ENCODE measurements around the gene LAPTM5.

The LAPTM5 gene

DNA sequence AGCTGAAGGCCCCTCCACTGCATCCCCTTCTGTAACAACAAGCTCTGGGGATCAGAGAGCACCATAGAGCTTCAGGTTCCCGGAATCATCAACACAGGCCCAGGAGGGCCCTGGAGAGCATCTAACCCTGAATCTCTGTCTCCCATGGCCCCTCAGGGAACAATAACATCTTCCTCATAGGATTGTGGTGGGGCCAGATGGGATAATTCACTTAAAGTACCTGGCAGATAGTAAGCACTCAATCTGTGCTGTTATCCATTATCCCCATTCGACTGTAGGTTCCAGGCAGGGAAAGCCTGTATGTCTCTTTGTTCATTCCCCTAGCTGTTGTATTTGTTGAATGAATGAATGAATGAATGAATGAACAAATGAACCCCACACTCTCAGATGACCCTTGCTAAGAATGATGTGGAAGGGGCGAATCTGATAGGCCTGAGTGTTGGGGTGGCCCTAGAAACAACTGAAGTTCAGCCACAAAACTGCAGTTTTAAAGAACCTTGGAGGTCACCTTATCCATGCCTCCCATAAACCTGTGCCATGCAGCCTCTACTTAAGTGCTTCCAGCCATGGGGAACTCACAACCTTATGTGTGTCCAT lies 14.5 kb downstream of the LAPTM5 start:
- H3K36me3 ChIP-seq = no peaks in the 10 kb centered on the region
- no peak for DNase-seq
- H3K4me1 ChIP-seq = peaks cover 0 to under 1% (median 0%) of the 10 kb centered on the region in 4 donors
- intact Hi-C loops (cut with DNase I; ENCODE audit: low total_unique reads) = no loop called here
- peaks cover 0 to 12% of the 10 kb centered on the region in 2 donors for H3K27me3 ChIP-seq
- TF ChIP-seq, protein P1, sequence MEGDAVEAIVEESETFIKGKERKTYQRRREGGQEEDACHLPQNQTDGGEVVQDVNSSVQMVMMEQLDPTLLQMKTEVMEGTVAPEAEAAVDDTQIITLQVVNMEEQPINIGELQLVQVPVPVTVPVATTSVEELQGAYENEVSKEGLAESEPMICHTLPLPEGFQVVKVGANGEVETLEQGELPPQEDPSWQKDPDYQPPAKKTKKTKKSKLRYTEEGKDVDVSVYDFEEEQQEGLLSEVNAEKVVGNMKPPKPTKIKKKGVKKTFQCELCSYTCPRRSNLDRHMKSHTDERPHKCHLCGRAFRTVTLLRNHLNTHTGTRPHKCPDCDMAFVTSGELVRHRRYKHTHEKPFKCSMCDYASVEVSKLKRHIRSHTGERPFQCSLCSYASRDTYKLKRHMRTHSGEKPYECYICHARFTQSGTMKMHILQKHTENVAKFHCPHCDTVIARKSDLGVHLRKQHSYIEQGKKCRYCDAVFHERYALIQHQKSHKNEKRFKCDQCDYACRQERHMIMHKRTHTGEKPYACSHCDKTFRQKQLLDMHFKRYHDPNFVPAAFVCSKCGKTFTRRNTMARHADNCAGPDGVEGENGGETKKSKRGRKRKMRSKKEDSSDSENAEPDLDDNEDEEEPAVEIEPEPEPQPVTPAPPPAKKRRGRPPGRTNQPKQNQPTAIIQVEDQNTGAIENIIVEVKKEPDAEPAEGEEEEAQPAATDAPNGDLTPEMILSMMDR (IDR thresholded peaks at IDR 0.05) = no peak
- H3K9me3 ChIP-seq = no peaks in the 10 kb centered on the region
- H3K4me3 ChIP-seq = no peak overlapping the region
- H3K27ac ChIP-seq = no peak overlapping the region

DNA sequence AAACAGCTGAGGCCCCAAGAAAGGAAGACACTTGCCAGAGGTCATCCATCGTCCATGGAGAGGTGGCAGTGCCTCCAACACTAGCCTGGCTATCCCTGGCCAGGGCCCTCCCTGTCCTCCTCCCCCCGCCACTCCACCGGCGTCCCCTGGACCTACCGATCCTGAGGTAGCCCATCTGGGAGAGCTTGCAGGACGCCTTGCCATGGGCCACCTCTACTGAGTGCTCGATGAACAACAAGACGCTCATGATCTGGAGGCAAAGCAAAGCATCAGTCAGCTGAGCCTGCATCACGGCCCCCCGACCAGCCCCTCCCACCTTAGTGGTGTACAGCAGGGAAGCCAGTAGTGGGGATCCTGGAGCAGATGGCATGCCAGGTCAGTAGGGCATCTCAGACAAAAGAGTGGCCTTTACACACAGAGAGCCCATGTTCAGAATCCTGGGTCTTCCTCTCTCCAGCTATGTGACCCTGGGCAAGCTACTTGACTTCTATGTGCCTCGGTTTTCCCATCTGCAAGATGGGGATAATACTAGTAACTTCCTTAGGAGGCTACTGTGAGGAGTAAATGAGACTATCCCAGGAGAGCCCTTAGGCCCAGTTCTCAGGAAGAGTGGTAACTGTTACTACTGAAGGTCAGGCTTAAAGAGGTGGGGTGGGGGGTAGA lies 15.1 kb downstream of the LAPTM5 start:
- Histone ChIP-seq H3K27ac (no peak overlapping the region), H3K4me1 (no peaks in the 10 kb centered on the region)

DNA sequence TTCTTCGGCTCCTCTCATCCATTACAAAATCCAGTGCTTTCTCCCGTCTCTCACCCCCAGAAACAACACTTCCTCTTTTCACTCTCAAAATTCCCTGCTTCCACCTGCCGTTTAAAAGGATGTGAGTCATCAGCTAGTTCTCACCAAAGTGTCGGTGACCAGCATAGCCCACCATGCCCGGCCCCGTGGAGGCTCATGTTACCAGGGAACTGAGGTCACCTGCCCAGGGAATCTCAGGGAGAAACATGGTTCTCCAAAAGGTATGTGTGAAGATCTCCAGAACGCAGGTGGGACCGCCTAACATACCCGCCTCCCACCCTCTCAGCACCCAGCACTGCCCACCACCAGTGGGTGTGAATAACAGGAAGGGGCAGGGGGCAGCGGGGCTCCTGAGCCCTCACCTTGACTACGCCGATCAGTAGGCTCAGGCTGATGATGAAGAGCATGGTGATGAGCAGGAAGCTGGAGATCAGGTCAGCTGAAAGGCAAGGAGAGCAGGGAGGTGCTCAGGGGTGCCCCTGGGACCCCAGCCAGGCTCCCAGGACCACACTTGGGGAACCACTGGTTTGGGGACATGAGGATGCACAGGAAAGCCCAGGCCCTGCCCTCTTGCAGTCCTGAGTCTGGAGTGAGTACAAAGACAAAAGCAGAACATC lies 16.2 kb downstream of the LAPTM5 start:
- no peaks in the 10 kb centered on the region for H3K9me3 ChIP-seq
- H3K36me3 ChIP-seq = no peaks in the 10 kb centered on the region
- no peak overlapping the region for H3K4me3 ChIP-seq
- intact Hi-C loops (cut with DNase I; ENCODE audit: low total_unique reads) = no loop called here
- DNase-seq = no peak
- no peak overlapping the region for H3K27ac ChIP-seq
- peaks cover 0 to 12% of the 10 kb centered on the region in 2 donors for H3K27me3 ChIP-seq
- TF ChIP-seq, protein P1 (IDR thresholded peaks at IDR 0.05) = no peak
- H3K4me1 ChIP-seq = no peaks in the 10 kb centered on the region

More for the DNA sequence above, 15.1 kb downstream of the LAPTM5 start:
- H3K36me3 ChIP-seq = no peaks in the 10 kb centered on the region
- no peaks in the 10 kb centered on the region for H3K9me3 ChIP-seq
- no peak for DNase-seq
- intact Hi-C loops (cut with DNase I; ENCODE audit: low total_unique reads) = no loop called here
- TF ChIP-seq, protein P1 (IDR thresholded peaks at IDR 0.05) = no peak
- peaks cover 0 to 12% of the 10 kb centered on the region in 2 donors for H3K27me3 ChIP-seq
- H3K4me3 ChIP-seq = no peak overlapping the region

DNA sequence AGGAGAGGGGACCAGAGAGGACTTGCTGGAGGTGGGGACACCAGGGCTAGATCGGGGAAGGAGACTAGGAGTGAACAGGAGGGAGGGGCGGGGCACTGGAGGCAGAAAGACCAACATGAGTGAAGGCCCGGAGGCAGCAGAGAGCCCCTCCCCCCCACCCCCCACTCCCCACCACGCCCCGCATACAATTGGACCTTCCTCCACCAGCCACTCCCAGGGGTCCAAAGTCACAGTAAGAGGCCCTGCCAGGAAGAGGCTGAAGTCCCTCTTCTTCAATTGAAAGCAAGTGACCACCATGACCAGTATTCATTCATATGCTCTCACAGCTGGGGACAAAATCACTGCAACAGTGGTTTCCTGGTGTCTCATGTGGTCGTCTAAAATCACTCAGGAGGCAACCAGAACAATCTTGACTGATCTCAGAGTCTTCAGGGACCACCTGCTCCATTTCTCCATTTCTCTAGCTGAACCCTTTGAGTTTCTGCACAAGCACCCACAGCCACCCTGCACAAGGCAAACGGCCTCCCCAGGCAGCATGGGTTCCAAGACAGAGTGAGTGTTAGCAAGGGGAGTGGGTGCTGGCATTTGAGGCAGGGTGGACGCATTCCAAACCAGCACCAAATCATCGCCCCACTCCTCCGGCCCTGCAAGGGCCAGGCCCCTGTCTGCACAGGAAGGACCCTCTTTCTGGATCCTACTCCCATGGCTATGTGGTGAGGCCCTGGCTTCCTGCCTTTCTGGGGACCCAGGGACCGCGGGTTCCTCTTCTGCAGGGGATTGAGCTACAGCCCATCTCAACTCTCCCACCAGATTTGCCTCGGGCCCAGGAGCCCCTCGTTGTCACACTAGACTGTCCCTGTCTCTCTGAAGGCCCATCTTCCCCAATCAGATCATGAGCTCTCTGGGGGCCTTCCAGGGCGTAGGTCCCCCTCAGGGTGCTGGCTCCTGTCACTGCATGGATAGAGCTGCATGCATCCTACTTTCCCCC lies 17.0 kb downstream of the LAPTM5 start:
- TF ChIP-seq, protein P1 (IDR thresholded peaks at IDR 0.05) = no peak
- Histone ChIP-seq H3K4me3 (no peak overlapping the region), H3K27ac (no peak overlapping the region), H3K9me3 (no peaks in the 10 kb centered on the region), H3K4me1 (no peaks in the 10 kb centered on the region), H3K27me3 (peaks cover 0 to 12% of the 10 kb centered on the region in 2 donors), H3K36me3 (no peaks in the 10 kb centered on the region)
- intact Hi-C loops (cut with DNase I; ENCODE audit: low total_unique reads) = no loop called here
- no peak for DNase-seq

DNA sequence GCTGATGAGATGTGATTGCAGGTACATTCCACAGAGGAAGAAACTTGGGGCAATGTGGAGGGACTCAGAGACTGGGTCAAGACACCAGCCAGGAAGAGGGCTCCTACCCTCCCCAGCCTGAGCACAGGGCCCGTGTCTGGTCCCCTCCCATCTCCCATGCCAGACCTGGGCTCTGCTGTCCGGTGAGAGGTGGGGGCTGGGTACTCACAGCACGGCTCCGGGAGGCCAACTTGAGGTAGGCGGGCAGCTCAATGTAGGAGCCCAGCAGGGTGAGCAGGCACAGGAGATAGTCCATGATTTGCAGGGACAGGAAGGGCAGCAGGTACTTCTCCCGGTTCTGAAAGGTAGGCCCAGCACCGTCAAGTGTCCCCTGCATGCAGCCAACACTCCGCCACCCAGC lies 18.0 kb downstream of the LAPTM5 start:
- TF ChIP-seq, protein P1 (IDR thresholded peaks at IDR 0.05) = no peak
- intact Hi-C loops (cut with DNase I; ENCODE audit: low total_unique reads) = no loop called here
- DNase-seq = no peak
- Histone ChIP-seq H3K4me3 (no peak overlapping the region), H3K27ac (no peak overlapping the region), H3K27me3 (peaks cover 0 to 12% of the 10 kb centered on the region in 2 donors), H3K4me1 (no peaks in the 10 kb centered on the region), H3K36me3 (no peaks in the 10 kb centered on the region), H3K9me3 (no peaks in the 10 kb centered on the region)
